Measurements from ENCODE around the gene C1QTNF1. TPM values are rescaled to one million over a fixed set of nuclear protein-coding genes. Genes with fewer than 3 reads are reported as not detected.
A peak's percentile ranks its signal among the peaks of the same experiment; 100 is the strongest.

Gene C1QTNF1
- total and polyA plus RNA-seq, 9 of the 15 experiments (the other 6 are each of a cell fraction or from before 2014, with no cell fraction given): 0.09 TPM; not detected in 8

DNA sequence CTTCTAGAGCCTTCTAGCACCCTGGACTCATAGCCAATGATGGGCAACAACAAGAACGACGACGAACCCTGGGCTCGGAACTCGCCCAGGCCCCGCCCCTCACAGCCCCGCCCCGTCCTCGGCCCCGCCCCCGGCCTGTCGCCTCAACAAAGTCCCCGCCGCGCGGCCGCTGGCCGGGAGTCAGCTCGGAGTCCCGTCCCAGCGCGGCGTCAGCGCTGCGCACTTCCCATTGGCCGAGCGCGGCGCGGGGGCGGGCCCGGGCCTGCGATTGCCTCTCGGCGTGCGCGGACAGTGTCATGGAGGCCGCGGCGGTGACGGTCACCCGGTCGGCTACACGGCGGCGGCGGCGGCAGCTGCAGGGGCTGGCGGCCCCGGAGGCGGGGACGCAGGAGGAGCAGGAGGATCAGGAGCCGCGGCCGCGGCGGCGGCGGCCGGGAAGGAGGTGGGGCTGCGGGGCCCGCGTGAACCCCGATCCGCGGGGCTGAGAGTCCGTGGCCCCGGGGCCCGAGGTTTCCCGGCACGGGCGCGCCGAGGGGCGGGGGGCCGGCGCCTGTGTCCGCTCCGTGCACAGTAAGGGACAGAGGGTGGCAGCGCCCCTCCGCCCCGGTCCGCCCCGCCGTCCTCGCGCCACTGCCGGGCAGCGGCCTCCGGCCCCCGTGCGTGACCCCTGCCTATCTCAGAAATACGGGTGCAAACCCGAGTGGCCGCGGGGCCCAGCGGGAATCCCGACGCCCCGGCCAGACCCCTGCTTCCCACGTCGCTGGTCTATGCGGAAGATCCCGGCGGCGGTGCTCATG, 50.9 kb downstream of the C1QTNF1 start, which contains the start of gene ENGASE:
ENGASE (plus strand) TSS at position 176 of the 797 bp plus-strand sequence; CDS start at position 297, 121 bp downstream.
- Histone ChIP-seq H3K9ac (ENCODE audit: insufficient read depth in 1 of 2, low read depth in 2 of 2, low read length in 2 of 2) (peak within 1 kb of the TSS; percentile 69 to 94), H3K9me1 (ENCODE audit: control insufficient read depth, insufficient read depth, low read length) (no peaks in the 10 kb centered on the region), H2AFZ (ENCODE audit: low read depth, low read length) (peak within 1 kb of the TSS; percentile 90), H3K27ac (ENCODE audit: extremely low read depth, low read depth, low read length) (peak within 1 kb of the TSS; percentile 72), H4K20me1 (replicated peaks; ENCODE audit: control insufficient read depth, insufficient read depth, low read length) (no peaks in the 10 kb centered on the region), H3K9me3 (replicated peaks; ENCODE audit: control insufficient read depth, insufficient read depth, low read depth, low read length) (no peaks in the 10 kb centered on the region), H3K79me2 (ENCODE audit: control insufficient read depth, insufficient read depth, low read length) (peaks cover 11% of the 10 kb centered on the region; the same call in 2 of the 3 replicates), H3K27me3 (ENCODE audit: control insufficient read depth in 2 of 2, insufficient read depth in 2 of 2, low read length in 2 of 2) (peaks cover 8 to 11% of the 10 kb centered on the region in 2 experiments; a peak in 4 of 5 replicates), H3K4me3 (peak within 1 kb of the TSS; percentile 83), H3K36me3 (ENCODE audit: control insufficient read depth, insufficient read depth, low read length) (peaks cover 23% of the 10 kb centered on the region; the same call in 1 of the 3 replicates), H3K4me2 (ENCODE audit: insufficient read depth, low read length) (peak within 1 kb of the TSS; percentile 79), H3K4me1 (replicated peaks in 1 of 2; ENCODE audit: control insufficient read depth in 2 of 2, insufficient read depth in 2 of 2, low read length in 2 of 2) (peaks cover 8 to 14% of the 10 kb centered on the region in 2 experiments; a peak in 4 of 5 replicates)
- peak; percentile 95 to 97 (median 96) for DNase-seq (ENCODE audit: extremely low read depth in 1 of 4, low spot score in 3 of 4)
- CTCF ChIA-PET (ENCODE audit: low intra/inter-chr PET ratio): interaction anchor here (0.7 kb wide), 1 partner anchor 1602 kb away, joined by 4 read pairs; no protein-coding TSS in a partner anchor
- under 1% methylated on average over 59 of the region's 106 CpGs for WGBS (ENCODE audit: insufficient coverage, low coverage, missing lambda C conversion rate)
- FAIRE-seq: peak; percentile 89
- intact Hi-C loops (cut with micrococcal nuclease): no loop called here
- BruUV-seq (replicated peaks): no TSS peak
- ATAC-seq: peak; percentile 100
- in situ Hi-C loops (cut with MboI): loop anchor here (25.0 kb wide), 1 partner anchor 312 kb away; no protein-coding TSS in a partner anchor
- POLR2A ChIA-PET: interaction anchor here (0.6 to 2.3 kb wide), 9 partner anchors 10 to 88 kb away, joined by 3 to 8 read pairs (median 3); no protein-coding TSS in a partner anchor
- TF ChIP-seq ZNF232 (CRISPR knock-in tag; IDR thresholded peaks at IDR 0.05) (no peak), GATAD2B (IDR thresholded peaks at IDR 0.05; ENCODE audit: borderline replicate concordance) (peak; percentile 74; the same call in 1 of the 2 replicates), BRD4 (IDR thresholded peaks at IDR 0.05) (no peak), CCNT2 (IDR thresholded peaks at IDR 0.05; ENCODE audit: borderline replicate concordance, extremely low read depth, insufficient read length, low read depth, low read length) (peak; percentile 38)
- TF ChIP-seq, protein P1, sequence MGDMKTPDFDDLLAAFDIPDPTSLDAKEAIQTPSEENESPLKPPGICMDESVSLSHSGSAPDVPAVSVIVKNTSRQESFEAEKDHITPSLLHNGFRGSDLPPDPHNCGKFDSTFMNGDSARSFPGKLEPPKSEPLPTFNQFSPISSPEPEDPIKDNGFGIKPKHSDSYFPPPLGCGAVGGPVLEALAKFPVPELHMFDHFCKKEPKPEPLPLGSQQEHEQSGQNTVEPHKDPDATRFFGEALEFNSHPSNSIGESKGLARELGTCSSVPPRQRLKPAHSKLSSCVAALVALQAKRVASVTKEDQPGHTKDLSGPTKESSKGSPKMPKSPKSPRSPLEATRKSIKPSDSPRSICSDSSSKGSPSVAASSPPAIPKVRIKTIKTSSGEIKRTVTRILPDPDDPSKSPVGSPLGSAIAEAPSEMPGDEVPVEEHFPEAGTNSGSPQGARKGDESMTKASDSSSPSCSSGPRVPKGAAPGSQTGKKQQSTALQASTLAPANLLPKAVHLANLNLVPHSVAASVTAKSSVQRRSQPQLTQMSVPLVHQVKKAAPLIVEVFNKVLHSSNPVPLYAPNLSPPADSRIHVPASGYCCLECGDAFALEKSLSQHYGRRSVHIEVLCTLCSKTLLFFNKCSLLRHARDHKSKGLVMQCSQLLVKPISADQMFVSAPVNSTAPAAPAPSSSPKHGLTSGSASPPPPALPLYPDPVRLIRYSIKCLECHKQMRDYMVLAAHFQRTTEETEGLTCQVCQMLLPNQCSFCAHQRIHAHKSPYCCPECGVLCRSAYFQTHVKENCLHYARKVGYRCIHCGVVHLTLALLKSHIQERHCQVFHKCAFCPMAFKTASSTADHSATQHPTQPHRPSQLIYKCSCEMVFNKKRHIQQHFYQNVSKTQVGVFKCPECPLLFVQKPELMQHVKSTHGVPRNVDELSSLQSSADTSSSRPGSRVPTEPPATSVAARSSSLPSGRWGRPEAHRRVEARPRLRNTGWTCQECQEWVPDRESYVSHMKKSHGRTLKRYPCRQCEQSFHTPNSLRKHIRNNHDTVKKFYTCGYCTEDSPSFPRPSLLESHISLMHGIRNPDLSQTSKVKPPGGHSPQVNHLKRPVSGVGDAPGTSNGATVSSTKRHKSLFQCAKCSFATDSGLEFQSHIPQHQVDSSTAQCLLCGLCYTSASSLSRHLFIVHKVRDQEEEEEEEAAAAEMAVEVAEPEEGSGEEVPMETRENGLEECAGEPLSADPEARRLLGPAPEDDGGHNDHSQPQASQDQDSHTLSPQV (IDR thresholded peaks at IDR 0.05): peak; percentile 64
- TF ChIP-seq, protein P2, sequence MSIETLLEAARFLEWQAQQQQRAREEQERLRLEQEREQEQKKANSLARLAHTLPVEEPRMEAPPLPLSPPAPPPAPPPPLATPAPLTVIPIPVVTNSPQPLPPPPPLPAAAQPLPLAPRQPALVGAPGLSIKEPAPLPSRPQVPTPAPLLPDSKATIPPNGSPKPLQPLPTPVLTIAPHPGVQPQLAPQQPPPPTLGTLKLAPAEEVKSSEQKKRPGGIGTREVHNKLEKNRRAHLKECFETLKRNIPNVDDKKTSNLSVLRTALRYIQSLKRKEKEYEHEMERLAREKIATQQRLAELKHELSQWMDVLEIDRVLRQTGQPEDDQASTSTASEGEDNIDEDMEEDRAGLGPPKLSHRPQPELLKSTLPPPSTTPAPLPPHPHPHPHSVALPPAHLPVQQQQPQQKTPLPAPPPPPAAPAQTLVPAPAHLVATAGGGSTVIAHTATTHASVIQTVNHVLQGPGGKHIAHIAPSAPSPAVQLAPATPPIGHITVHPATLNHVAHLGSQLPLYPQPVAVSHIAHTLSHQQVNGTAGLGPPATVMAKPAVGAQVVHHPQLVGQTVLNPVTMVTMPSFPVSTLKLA (conservative IDR thresholded peaks at IDR 0.05): 0 out of 4 replicates have a peak, but pooled peaks of 1 of the 2 experiments have one; percentile 24
- TF ChIP-seq, protein P3, sequence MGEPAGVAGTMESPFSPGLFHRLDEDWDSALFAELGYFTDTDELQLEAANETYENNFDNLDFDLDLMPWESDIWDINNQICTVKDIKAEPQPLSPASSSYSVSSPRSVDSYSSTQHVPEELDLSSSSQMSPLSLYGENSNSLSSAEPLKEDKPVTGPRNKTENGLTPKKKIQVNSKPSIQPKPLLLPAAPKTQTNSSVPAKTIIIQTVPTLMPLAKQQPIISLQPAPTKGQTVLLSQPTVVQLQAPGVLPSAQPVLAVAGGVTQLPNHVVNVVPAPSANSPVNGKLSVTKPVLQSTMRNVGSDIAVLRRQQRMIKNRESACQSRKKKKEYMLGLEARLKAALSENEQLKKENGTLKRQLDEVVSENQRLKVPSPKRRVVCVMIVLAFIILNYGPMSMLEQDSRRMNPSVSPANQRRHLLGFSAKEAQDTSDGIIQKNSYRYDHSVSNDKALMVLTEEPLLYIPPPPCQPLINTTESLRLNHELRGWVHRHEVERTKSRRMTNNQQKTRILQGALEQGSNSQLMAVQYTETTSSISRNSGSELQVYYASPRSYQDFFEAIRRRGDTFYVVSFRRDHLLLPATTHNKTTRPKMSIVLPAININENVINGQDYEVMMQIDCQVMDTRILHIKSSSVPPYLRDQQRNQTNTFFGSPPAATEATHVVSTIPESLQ (CRISPR knock-in tag; IDR thresholded peaks at IDR 0.05): no peak
- TF ChIP-seq, protein P4, sequence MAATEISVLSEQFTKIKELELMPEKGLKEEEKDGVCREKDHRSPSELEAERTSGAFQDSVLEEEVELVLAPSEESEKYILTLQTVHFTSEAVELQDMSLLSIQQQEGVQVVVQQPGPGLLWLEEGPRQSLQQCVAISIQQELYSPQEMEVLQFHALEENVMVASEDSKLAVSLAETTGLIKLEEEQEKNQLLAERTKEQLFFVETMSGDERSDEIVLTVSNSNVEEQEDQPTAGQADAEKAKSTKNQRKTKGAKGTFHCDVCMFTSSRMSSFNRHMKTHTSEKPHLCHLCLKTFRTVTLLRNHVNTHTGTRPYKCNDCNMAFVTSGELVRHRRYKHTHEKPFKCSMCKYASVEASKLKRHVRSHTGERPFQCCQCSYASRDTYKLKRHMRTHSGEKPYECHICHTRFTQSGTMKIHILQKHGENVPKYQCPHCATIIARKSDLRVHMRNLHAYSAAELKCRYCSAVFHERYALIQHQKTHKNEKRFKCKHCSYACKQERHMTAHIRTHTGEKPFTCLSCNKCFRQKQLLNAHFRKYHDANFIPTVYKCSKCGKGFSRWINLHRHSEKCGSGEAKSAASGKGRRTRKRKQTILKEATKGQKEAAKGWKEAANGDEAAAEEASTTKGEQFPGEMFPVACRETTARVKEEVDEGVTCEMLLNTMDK (IDR thresholded peaks at IDR 0.05; ENCODE audit: borderline replicate concordance, insufficient read depth, low read depth, low read length, poor library complexity, severe bottlenecking): no peak

All from K562 (cell line).